Fibroblast of the aortic adventitia (primary cell): ENCODE measurements around the gene TMEM131L. TPM values are rescaled to one million over a fixed set of nuclear protein-coding genes. Genes with fewer than 3 reads are reported as not detected.
A peak's percentile ranks its signal among the peaks of the same experiment; 100 is the strongest.
"Not testable (repeated sequence)": the region's sequence is repeated elsewhere in the genome, so short reads cannot be mapped to it uniquely, and the experiment has no call there.

Experiments used
- DNase-seq: peaks from one replicate; pipeline ENCODE4 v3.0.0-alpha.2; 2010; ENCODE audit warnings: low read depth
- H3K4me3 ChIP-seq: 2 replicates; pipeline ENCODE4 v1.5.1; 2011; ENCODE audit warnings: low read depth, mild to moderate bottlenecking, control low read depth, low read length, moderate library complexity
- total RNA-seq: library from RNA; depleted of rRNA; stranded (reverse); fragments of >200 nt; gene quantifications from 2 replicates; pipeline ENCODE4 v1.2.3, GENCODE V29; 2012; ENCODE audit warnings: low replicate concordance
- TF ChIP-seq, protein P1 (sequence below): IDR thresholded peaks from 2 replicates; pipeline ENCODE4 v1.5.1; 2011; ENCODE audit warnings: mild to moderate bottlenecking, low read length, control low read depth, inconsistent platforms; ENCODE audit not compliant: insufficient read depth

The TMEM131L gene
- total RNA-seq, 1 donor, result 10.8 TPM

DNA sequence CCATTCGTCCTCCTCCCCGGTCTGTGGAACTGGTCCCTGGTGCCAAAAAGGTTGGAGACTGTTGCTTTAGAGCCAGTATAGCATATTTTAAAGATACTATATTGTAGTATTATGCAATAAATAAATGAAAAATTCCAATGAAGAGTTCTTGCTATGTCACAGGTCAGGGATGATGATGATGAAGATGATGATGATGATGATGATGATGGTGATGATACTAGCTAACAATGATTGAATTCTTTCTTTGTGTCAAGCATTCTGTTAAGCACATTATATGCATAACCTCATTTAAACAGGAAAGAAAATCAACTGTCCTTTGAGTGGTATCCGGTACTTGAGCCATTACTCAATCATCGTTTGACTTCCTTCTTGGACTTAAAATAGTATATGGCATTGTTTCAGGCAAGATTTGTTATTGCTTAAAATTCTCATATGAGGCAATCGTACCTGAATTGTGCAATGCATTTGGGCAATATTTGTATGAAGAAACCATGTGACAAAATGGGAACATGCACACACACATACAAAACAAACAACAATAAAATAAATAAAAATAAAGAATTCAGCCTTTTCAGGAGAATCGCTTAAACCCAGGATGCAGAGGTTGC, 195.2 kb downstream of the TMEM131L start:
- H3K4me3 ChIP-seq, result no peak overlapping the region
- peak; percentile 65 for DNase-seq
- TF ChIP-seq, protein P1, sequence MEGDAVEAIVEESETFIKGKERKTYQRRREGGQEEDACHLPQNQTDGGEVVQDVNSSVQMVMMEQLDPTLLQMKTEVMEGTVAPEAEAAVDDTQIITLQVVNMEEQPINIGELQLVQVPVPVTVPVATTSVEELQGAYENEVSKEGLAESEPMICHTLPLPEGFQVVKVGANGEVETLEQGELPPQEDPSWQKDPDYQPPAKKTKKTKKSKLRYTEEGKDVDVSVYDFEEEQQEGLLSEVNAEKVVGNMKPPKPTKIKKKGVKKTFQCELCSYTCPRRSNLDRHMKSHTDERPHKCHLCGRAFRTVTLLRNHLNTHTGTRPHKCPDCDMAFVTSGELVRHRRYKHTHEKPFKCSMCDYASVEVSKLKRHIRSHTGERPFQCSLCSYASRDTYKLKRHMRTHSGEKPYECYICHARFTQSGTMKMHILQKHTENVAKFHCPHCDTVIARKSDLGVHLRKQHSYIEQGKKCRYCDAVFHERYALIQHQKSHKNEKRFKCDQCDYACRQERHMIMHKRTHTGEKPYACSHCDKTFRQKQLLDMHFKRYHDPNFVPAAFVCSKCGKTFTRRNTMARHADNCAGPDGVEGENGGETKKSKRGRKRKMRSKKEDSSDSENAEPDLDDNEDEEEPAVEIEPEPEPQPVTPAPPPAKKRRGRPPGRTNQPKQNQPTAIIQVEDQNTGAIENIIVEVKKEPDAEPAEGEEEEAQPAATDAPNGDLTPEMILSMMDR, result no peak

DNA sequence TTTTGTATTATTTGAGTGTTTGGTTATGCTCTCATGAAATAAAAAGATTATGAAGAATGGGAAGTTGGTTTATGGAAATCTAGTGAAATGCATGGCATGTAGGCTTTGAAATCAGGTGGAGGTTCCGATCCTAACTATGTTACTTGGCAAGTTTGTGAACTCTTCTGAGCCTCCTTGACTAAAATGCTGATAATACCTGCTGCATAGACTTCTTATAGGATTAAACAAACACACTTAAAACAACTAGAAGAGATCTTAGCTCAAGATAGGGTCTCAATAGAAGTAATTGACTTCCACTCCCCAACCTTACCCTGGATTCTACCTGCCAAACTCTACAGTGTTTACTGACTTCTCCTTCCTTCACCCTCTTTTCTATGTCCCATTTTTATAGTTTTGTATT, 195.7 kb downstream of the TMEM131L start:
- TF ChIP-seq, protein P1, result no peak
- H3K4me3 ChIP-seq, result no peak overlapping the region
- DNase-seq, result no peak

DNA sequence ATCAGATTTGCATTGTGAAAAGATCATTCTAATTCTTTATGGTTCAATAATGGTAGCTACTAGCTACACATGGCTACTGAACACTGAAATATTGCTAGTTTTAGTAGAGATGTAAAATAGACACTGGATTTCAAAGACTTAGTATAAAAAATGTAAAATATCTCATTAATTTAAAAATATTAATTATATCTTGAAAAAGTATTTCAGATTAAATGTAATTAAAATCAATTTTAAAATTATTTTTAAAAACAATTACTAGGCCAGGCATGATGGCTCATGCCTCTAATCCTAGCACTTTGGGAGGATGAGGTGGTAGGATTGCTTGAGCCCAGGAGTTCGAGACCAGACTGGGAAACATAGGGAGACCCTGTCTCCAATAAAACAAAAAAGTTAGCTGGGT, 197.5 kb downstream of the TMEM131L start:
- H3K4me3 ChIP-seq, result no peak overlapping the region
- TF ChIP-seq, protein P1, result no peak
- no peak for DNase-seq

DNA sequence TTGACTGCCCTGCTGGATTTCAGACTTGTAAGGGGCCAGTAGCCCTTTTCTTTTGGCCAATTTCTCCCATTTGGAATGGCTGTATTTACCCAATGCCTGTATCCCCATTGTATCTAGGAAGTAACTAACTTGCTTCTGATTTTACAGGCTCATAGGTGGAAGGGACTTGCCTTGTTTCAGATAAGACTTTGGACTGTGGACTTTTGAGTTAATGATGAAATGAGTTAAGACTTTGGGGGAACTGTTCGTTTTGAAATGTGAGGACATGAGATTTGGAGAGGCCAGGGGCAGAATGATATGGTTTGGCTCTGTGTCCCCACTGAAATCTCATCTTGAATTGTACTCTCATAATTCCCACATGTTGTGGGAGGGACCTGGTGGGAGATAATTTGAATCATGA, 200.3 kb downstream of the TMEM131L start:
- H3K4me3 ChIP-seq, DNase-seq: not testable (repeated sequence)

DNA sequence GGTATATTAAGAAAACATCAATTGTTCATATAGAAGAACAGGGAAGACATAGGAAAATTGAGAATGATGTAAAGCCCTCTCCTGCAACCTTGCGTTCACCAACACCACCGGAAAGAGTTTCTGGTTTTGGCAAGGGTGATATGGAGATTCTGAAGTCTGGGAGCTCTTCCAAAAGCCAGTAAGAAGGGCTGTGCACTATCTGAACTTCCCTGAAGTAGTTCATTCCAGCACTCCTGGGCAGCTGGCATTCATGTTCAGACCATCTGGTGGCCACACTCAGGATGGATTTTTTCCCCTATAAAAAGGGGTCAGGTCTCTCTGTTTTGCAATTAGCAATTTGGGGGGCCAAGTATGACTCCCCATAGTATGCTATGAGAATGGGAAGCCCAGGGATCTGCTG, 202.5 kb downstream of the TMEM131L start:
- H3K4me3 ChIP-seq, result no peak overlapping the region
- DNase-seq, result peak; percentile 43
- TF ChIP-seq, protein P1, result no peak

DNA sequence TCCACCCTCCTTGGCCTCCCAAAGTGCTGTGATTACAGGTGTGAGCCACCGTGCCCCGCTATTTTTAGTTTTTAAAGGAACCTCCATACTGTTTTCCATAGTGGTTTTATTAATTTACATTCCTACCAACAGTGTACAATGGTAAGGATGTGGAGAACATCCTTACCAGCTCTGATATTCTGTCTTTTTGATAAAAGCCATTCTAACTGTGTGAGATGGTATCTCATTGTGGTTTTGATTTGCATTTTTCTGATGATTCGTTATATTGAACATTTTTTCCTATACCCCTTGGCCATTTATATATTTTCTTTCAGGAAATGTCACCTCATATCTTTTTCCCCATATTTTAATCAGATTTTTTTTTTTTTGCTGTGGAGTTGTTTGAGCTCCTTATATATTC, 203.7 kb downstream of the TMEM131L start:
- no peak for DNase-seq
- no peak overlapping the region for H3K4me3 ChIP-seq
- TF ChIP-seq, protein P1, result no peak

DNA sequence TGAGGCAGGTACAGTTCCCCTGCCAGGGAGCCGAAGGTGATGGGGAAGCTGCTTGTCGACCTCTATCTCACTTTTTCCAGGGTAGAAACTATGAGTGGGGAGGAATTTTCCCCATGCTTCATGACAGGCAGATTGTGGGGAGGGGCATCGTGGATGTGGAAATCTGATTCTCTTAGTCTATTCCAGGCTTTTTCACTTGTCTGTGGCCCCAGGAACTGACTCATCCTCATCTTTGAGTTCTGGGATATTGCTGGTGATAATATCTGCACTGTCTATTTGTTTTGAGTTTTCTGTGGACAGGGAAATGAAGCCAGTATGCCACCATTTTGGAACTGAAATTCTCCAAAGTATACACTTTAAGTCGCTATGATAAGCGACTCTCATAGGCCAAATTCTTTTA, 210.3 kb downstream of the TMEM131L start:
- TF ChIP-seq, protein P1, result no peak
- H3K4me3 ChIP-seq, result no peak overlapping the region
- no peak for DNase-seq
